ENCODE data around the gene LARP4B.
A peak's percentile ranks its signal among the peaks of the same experiment; 100 is the strongest.

LARP4B gene

DNA sequence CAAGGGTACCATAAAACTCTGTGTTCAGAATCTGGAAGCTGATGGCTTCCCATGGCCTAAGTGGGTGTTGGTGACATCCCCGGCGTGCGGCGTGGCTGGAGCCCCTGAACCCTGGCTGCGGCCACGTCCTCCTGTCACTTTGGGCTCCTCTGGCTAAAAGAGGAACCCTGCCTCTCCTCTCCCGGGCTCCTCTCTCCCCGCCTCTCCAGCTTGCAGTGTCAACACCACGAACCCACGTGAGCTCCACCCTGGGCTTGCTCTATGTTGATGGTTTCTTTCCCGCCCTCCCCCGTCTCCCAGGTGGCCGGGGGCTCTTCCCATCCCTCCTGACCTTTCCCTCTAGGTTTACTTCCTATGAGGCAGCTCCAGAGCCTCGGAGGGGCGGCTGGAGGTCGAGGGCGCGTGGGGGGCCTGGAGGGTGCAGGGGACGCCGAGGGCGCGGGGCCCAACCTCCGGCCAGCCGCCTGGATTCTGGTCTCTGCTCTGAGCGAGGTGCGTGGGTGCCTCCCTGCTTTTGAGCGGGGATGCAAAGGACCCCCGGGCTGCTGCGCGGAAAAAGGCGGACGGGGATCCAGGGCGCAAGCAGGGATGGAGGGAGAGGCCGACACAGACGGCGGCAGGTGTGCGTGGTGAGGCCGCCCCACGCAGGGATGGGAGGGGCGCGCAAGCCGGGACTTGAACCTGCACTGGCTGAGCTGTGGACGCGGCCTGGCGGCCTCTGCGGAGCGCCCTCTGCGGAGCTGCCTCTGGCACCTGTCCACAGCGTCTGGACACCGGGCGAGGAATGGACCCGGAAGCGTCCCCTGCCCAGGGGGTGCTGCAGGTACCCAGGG is 126.5 kb downstream of the LARP4B start:
- no peak for DNase-seq

DNA sequence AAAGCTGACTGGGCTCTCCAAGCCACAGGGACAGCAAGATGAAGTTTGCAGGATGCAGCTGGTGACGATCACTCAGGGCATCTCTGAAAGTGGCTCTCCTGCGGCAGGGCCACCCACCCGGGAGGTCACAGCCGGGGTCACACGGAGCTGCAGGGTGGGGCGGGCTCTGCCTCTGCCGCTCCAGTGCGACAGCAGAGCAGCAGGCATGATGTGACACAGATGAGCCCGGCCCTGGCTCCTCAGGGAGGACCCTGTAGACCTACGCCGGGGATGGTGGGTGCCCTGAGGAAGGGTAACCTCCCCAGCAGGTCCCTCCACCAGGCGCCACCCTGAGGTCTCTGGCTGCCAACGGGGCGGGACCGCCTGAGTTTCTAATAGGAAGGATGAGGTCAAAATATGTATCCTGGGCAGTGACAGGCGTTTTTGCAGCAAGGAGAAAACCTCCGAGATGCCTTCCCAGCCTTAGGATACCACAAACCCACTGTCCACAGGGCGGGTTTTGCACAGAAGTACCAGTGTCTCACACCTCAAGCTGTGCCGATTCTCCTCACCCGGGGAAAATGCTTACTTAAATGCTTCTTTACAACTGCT is 127.2 kb downstream of the LARP4B start:
- DNase-seq = no peak

DNA sequence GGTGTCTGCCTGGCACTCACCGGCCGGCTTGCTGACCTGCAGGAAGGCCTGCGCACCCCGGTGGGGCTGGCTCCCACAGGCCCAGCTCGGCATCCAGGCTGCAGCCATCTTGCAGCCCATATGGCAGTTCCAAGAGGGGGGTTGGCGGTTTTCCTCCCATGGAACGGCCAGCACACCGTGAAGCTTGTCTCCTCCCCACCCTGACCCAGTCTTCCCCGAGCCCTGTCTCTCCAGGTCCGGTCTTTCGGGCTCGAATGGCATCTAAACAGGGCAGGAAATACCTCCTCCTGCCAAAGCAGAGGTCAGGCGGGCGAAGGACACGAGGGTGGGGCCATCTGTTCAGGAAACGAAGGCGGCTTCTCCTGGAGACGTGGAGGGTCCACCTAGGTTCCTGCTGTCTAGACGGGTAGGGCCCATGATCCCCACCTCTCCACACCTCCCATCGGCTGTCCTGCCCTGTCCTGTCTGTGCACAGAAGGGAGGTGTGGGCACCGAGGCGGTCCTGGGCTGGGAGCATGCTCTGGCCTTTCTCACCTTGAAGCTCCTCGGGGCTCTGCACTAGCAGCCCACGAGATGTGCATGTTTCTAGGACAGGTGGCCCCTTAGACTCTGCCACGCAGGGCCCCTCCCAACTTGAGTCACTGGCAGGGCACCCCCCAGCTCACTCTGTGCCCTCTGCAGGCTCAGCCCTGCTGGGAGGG is 128.3 kb downstream of the LARP4B start:
- no peak for DNase-seq

DNA sequence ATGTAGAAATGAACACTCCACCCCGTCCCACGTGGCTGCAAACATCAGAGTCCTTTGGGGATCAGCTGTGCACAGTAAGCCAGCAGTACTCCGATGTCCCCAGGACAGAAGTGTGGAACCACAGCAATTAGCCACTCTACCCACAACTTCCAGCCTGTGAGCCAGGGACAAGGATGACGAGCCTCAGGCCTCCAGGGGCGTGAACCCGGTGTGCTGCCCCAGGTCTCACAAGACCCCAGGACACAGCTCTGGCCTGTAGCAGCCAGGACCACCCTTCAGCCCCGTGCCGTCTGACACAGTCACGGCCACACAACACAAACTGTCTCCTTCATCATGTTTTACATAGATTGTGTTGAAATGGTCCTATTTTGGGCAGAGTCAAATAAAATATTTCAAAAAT is 129.0 kb downstream of the LARP4B start:
- DNase-seq = no peak

DNA sequence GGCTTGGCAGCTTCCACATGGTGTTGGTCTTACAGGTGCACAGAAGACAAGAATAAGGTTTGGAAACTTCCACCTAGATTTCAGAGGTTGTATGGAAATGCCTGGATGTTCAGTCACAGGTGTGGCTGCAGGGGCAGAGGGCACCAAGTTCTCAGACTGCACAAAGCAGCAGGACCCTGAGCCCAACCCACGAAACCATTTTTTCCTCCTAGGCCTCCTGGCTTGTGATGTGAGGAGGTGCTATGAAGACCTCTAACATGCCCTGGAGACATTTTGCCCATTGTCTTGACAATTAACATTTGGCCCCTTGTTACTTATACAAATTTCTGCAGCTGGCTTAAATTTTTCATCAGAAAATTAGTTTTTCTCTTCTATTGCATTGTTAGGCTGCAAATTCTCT is 134.3 kb downstream of the LARP4B start:
- no peak for DNase-seq

DNA sequence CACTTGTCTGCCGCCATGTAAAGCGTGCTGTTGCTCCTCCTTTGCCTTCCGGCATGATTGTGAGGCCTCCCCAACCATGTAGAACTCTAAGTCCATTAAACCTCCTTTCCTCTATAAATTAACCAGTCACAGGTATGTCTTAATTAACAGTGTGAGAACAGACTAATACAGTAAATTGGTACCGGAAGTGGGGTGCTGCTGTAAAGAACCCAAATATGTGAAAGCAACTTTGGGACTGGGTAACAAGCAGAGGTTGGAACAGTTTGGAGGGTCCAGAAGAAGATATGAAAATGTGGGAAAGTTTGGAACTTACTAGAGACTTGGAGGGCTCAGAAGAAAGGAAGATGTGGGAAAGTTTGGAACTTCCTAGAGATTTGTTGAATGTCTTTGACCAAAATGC is 135.3 kb downstream of the LARP4B start:
- no peak for DNase-seq

DNA sequence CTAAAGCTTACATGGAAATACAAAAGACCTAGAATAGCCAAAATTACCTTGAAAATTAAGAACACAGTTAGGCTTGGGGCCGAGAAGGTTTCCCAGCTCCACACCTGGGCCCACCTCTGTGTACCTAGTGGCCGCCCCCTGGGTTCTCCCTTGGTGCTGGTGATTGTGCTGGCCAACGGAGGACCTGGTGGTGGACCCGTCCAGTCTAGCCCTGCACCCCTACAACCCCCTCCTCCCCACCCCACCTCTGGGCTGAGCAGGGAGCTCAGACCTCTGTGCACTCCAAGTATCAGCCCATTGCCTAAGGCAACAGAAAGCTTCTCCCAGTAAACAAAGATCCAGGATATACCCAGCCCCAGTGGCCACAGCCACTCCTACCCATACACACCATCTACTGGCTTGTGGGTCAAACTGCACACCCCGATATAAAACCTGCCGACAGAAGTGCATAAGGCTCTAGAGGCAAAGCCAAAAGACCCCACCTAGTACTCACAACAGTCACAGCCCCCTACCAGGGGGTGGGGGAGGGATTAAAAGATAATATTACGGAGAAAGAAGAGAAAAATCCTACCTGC is 137.0 kb downstream of the LARP4B start:
- DNase-seq = no peak

DNA sequence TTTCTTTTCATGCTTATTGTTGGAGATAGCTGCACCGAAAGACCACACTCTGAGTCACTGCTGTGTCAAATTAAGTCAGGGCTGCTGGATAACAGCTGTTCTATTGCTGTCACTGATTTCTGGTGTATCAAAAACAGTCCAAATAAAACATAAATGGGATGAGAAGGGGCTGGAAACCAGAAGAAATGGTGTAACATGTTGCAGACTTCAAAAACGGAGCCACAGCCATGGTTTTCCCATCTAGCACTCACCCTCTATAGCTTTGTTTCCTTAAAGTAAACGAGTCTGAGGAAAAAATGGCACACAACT is 138.8 kb downstream of the LARP4B start:
- DNase-seq = no peak

DNA sequence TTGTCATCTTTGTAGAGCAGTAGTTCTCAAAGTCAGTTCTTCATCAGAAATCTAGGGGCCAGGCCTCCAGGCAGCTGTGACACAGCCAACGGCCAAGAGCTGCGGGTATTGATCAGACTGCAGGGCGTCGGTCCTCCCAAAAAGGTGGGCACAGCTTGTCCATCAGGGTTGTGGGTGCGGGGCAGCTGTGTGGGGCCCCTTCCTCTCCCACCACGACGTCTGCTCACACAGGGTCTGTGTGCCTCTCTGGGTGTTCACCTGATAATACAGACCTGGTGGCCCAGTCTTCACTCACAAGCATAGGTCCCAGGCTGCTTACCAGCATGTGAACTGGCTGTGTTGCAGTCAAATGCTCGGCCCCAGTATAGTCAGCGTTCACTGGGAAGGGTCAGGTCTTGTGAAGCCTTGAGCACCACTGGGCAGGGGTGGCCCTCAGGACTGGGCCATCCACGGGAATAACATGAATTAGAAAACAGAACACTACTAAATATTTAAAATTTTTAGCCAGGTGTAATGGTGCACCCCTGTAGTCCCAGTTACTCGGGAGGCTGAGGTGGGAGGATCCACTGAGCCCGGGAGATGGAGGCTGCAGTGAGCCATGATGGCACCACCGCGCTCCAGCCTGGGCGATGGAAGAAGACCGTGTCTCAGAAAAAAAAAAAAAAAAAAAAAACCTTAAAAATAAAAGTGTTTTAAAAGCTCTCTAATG is 139.3 kb downstream of the LARP4B start:
- DNase-seq = no peak

DNA sequence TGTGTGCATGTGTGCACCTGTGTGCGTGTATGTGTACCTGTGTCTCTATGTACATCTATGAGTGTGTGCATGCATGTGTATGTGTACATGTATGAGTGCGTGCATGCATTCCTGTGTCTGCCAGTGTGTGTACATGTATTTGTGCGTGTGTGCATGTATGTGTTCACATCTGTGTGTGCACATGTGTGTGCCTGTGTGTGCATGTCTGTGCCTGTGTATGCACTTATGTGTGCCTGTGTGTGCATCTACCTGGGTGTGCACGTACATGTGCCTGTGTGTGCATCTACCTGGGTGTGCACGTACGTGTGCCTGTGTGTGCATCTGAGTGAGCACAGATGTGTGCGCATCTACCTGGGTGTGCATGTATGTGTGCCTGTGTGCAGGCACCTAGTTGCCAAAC is 139.9 kb downstream of the LARP4B start:
- DNase-seq = no peak

DNA sequence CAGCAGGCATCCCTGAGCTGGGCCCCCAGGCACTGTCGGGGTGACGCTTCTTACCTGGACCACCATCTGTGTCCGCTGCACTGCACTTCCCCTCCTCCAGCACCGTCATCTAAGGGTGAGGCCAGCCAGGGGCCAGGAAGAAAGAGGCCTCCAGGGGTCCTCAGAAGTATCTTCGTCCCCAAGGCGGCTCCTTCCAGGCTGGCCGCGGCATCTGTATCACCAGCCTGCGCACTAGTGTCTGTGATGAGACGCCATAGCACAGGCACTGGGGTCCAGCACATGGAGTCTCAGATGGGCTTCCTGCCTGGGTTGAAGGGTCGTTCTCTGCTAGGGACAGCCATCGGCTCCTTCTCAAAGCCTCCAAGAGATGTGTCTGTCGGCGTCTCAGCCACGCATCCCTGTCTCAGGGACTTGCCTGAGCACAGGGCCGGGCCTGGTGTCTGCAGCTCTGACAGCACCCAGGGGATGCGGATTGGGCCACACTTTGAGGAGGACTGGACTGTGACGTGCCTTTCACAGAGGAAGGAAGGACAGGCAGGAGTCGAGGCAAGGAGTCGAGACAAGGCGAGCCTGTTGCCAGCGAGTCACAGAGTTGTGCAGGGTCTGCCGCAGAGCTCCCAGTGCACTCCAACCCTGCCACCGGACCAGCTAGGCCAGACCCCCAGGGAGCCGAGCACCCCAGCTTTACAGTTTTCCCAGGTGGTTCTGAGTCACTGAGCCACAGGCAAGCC is 140.5 kb downstream of the LARP4B start:
- DNase-seq = no peak

DNA sequence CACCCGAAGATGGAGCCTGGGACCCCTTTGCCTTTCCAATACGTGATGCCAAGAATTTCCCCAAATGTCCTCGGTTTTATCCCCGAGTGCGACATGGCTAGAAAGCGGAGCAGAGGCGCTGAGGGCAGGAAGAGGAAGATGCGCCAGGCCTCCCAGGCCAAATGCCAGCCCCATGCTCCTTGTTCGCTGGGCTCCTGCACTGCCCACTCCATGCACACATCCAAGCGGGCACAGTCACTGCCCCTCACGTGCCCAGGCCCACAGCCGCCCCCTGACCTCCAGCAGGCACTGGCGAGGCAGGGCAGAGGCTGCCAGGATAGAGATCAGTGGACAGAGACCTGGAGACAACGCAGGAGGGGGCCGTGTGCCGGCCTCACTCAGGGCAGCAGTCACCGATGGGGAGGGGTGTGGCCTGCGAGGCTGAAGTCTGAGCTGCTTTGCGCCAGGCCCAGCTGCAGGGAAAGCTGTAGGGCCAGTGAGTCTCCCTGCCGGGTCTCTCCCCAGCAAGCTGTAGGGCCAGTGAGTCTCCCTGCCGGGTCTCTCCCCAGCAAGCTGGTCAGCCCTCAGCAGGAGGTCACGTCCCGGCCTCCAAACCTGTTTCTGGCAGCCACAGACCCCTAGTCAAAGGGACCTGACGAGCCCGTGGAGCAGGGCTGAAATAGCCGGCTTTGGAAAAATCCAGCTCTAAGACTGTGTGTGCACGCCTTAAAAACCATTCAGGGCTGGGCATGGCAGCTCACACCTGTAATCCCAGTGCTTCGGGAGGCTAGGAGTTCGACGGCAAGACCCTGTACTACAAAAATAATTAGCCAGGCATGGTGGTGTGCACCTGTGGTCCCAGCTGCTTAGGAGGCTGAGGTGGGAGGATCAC is 141.4 kb downstream of the LARP4B start:
- no peak for DNase-seq

DNA sequence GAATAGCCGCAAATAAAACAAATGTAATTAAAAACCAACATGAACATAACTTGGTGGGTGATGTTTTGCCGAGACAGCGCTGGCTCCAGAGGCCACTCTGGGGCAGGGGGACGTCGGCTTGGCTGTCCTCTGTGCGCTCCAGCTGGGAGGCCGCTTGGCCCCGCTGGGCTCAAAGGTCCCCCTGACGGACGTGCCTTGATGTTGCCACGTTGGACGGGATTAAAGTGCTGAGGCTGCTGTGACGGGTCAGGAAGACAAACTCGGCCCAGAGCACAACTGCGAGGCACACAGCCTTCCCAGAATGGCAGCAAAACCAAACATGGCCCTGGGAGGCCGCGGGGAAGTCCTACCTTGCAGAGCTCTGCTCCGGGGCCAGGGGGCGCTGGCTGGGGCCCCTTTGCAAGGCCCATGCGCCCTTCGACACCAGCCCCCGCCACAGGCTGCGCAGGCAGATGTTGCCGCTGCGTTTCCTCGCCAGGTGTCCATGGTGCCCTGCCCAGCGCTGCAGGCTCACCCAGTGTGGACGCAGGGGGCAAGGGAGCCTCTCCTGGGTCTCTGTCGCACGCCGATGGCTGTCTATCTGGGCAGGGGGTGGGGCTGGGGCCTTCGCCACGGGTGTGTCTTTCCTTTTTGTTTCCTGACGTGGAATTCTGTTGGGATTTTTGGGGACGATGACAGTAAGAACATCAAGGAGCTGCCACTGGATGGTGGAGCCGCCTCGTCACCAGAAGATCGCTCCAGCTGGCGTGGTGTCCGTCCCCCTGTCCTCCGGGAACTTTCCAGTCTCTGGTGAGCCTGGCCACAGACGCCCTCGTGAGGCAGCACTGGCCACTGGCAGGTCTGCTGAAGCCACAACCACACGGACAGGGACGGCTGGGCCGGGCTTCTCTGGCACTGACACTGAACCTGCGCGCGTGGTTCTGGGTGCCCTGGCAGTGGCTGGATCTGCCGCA is 142.4 kb downstream of the LARP4B start:
- DNase-seq = peak; percentile 40

DNA sequence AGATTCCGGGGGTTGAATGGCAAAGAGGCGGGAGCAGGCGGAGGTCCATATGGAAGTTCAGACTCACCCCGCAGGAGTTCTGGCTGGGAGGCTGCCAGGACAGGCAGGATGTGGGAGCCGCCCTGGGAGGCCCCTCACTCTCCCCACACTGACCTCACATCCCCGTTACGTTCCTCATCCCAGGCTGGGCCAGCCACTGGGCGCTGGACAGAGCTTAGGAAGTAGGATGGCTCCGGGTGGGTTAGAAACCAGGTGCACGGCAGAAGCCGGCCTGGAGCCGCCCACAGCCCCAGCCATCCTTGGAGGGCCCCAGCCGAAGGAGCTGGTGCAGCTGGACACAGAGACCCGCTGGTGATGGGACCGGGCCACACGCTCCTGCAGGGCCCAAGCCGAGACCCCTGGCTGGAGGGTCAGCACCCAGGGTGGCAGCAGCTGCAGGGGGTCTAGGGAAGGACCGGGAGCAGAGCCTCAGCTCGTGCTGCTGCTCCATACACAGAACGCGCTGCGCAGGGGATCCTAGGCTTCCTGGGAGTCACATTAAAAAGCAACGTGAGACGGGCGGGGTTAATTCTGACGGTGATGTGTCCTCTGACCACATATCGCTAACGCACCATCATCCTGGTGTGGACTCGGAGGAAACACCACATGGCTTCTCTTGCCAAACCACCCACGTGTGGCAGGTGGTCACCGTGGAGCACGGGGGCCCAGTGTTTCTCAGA is 143.4 kb downstream of the LARP4B start:
- DNase-seq = no peak

DNA sequence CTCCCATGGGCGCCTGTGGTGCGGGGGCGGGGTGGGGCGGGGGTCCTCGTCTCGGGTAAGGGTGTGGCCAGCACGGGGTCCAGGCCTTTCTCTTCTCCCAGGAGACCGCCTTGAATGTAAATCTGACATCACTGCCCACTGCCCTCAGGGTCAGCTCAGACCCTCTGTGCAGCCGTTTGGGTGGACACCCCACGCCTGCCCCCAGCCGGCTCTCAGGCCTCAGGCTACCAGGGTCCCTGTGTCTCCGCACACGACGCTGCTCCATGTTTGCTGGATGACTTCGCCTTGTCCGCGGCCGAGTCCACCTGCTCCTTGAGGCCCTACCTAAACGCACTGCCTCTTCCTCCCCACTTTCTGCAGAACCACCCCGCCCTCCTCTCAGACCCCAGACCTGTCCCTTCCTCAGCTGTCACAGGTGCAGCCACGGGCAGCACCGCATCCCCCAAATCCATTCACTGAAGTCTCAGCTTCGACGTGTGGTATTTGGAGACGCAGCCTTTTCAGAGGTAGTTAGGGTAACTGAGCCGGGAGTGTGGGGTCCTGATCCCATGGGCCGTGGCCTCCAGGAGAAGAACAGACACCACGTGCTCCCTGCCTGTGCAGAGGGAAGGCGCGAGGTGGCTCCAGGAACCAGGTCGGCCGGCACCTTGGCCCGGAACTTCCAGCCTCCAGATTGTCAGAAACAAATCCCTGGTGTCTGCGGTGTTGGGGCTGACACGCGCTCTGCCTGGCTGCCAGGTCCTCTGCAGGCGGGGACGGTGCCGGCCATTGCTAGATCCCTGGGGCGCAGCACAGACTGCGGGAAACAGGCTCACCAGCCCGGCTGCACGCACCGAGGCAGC is 144.7 kb downstream of the LARP4B start:
- DNase-seq = no peak

DNA sequence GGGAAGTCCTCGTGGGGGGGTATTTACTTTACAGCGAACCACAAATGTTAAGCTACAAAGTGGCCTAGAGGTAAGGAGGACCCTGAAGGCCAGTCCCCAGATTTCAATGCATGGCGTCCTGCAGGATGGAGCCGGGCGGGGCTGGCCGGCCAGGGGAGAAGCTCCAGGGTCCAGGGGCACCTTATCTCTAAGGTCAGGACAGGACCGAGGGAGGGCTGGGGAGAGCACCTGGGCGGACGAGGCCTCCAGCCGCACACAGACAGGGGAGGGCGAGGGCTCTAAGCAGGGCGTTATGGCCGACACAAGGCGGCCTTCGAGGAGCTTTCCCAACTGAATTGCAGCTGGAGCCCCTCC is 145.7 kb downstream of the LARP4B start:
- no peak for DNase-seq

DNA sequence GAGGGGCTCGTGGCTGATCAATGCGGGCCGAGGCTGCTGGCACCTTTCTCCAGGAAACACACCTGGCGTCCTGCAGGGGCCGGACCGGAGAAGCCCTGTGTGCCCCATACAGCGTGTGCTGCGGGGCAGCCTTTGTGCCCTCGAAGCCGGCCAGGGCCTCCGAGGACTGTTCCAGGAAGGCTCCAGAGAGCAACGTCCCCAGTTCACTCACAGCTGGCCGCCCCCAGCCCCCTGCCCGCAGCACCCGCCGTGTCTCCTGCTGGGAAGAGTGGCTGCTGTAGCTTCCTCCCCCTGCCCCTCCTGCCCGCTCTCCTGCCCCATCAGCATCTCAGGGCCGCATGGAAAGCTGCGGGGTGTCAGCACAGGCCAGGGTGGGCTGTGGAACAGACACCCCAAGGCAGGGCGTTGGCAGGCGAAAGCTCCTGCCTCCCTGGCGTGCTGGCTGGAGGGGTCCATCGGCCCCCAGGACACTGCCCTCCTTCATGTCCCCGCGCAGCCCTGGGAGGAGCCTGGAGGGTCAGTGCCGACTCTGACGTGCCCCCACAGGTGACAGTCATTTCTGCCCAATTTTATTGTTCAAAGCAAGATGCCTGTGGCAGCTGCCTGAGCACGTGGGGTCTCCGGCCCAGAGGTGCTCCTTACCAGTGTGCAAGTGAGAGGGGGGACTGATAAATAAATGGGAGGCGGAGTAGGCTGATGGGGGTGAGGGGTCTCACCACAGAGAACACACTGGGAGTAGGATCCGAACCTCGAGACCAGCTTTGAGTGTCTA is 146.2 kb downstream of the LARP4B start:
- DNase-seq = no peak
